Neural crest cell (in vitro differentiated cells): Measurements from ENCODE around the gene GLS. TPM values are rescaled to one million over a fixed set of nuclear protein-coding genes. Genes with fewer than 3 reads are reported as not detected.

Experiments used
- DNase-seq: peaks from one replicate; pipeline ENCODE4 v3.0.0; 2021; ENCODE audit warnings: low read depth, mixed read lengths, low spot score
- H3K27ac Mint-ChIP-seq: one replicate; pipeline ENCODE4 v1.8.0; 2021; ENCODE audit warnings: mild to moderate bottlenecking, mixed read lengths; ENCODE audit not compliant: unreplicated experiment
- H3K27me3 Mint-ChIP-seq: 2 replicates; pipeline ENCODE4 v1.8.0; 2021; ENCODE audit warnings: low read depth, mild to moderate bottlenecking, mixed read lengths
- H3K36me3 Mint-ChIP-seq: 2 replicates; pipeline ENCODE4 v1.8.0; 2021; ENCODE audit warnings: low read depth, mild to moderate bottlenecking, mixed read lengths
- H3K4me1 Mint-ChIP-seq: 2 replicates; pipeline ENCODE4 v1.8.0; 2021; ENCODE audit warnings: mixed read lengths
- H3K4me3 Mint-ChIP-seq: one replicate; pipeline ENCODE4 v1.8.0; 2021; ENCODE audit warnings: mild to moderate bottlenecking, mixed read lengths
- H3K9me3 Mint-ChIP-seq: 2 replicates; pipeline ENCODE4 v1.8.0; 2021; ENCODE audit warnings: mixed read lengths
- total RNA-seq: library from RNA; stranded (reverse); gene quantifications from 2 replicates; pipeline ENCODE4 v1.2.1, GENCODE V29; 2021
- TF ChIP-seq, protein P1 (sequence below): fragments of 200-600 bp; sonication (generic); conservative IDR thresholded peaks from 2 replicates; pipeline ENCODE4 v1.5.0; 2021; ENCODE audit warnings: antibody characterized with exemption, mild to moderate bottlenecking

The GLS gene
- total RNA-seq, 1 donor from 2014 or later, result 85.6 TPM

DNA sequence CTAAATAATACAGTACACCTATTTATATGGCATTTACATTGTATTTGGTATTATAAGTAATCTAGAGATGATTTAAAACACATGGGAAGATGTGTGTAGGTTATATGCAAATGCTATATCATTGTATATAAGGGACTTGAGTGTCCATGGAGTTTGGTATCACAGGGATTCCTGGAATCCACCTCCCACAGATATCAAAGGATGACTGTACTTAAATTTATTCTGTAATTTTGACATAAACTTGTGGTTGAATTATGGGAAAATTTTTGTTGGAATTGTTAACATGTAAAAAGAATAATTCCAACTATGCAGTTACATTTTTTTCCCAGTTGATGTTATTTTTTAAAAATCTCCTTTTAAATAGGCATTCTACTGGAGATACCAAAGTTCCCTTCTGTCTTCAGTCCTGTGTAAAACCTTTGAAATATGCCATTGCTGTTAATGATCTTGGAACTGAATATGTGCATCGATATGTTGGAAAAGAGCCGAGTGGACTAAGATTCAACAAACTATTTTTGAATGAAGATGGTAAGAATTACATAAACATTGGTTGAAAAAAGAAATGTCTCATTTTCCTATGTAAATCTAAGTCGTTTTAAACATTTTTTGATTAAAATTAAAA lies 24.1 kb downstream of the GLS start:
- H3K4me3 Mint-ChIP-seq, result no peak overlapping the region
- H3K9me3 Mint-ChIP-seq, result no peaks in the 10 kb centered on the region
- H3K27me3 Mint-ChIP-seq, result no peaks in the 10 kb centered on the region
- no peak for DNase-seq
- peaks cover 6% of the 10 kb centered on the region for H3K36me3 Mint-ChIP-seq
- no peak overlapping the region for H3K27ac Mint-ChIP-seq
- TF ChIP-seq, protein P1, sequence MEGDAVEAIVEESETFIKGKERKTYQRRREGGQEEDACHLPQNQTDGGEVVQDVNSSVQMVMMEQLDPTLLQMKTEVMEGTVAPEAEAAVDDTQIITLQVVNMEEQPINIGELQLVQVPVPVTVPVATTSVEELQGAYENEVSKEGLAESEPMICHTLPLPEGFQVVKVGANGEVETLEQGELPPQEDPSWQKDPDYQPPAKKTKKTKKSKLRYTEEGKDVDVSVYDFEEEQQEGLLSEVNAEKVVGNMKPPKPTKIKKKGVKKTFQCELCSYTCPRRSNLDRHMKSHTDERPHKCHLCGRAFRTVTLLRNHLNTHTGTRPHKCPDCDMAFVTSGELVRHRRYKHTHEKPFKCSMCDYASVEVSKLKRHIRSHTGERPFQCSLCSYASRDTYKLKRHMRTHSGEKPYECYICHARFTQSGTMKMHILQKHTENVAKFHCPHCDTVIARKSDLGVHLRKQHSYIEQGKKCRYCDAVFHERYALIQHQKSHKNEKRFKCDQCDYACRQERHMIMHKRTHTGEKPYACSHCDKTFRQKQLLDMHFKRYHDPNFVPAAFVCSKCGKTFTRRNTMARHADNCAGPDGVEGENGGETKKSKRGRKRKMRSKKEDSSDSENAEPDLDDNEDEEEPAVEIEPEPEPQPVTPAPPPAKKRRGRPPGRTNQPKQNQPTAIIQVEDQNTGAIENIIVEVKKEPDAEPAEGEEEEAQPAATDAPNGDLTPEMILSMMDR, result no peak
- H3K4me1 Mint-ChIP-seq, result no peaks in the 10 kb centered on the region

DNA sequence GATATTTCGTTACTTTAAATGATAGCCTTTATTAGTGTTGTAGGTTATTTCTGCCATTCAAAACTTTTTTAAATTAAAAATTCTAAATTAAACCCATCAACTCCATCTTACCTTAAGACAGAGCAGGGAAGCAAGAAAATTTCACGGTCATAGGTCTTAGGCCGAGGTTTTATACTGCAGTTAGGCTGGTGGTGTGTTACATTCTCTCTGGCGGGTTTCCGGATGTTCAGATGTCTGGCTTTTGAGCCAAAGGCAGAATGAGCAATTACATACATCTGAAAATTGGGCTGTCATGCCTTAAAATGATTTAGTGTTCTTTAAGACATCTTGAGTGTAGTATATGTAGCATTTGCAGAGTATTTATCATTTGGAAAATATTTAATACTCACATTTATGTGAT lies 27.9 kb downstream of the GLS start:
- Mint-ChIP-seq H3K27me3 (no peaks in the 10 kb centered on the region), H3K9me3 (no peaks in the 10 kb centered on the region), H3K4me1 (no peaks in the 10 kb centered on the region), H3K27ac (no peak overlapping the region), H3K4me3 (no peak overlapping the region), H3K36me3 (peaks cover 9% of the 10 kb centered on the region)
- TF ChIP-seq, protein P1, result no peak
- DNase-seq, result no peak

DNA sequence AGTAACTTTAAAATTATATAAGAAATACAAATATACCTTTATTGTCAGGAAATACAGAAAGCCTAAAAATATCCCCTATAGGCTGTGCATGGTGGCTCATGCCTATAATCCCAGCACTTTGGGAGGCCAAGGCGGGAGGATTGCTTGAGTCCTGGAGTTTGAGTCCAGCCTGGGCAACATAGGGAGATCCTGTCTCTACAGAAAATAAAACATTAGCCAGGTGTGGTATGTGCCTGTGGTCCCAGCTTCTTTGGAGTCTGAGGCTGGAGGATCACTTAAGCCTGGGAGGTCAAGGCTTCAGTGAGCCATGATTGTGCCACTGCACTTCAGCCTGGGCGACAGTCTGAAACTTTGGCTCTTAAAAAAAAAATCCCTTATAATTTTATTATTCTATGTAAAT lies 29.1 kb downstream of the GLS start:
- TF ChIP-seq, protein P1, result no peak

DNA sequence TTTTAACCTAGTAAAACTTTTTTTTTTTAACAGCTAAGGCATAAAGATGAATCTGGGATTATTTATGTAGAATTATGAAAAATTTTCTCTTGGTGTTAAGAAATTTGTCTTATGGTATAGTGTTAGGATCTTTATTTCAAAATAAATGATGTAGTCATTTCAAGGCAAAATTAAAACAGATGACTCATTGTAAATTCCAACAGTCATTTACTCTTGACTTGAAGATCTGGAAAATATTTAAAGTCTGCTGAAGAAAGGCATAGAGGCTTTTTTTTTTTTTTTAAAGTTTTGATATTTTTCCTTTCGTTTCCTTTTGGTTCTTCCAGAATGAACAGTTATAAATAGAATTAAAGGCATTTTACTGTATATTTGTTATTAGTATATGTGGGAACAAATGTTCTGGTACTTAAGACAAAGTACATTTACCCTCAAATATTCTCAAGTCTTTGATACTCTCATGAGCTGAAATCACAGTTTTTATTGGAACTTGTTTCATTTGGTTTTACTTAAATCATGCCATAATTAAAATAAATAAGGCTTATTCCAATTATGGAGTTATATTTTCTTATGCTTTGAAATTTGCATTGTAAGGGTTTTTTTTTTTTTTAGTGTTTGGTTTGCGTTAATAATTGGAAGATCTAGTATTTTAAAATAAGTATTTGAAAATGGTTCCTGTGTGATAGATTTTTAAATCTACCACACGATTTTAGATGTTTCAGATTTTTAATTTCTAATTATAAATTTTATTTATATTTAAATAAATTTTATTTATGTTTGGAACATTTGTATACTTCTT lies 29.9 kb downstream of the GLS start:
- no peak overlapping the region for H3K4me3 Mint-ChIP-seq
- no peaks in the 10 kb centered on the region for H3K9me3 Mint-ChIP-seq
- TF ChIP-seq, protein P1, result no peak
- no peaks in the 10 kb centered on the region for H3K4me1 Mint-ChIP-seq
- no peaks in the 10 kb centered on the region for H3K27me3 Mint-ChIP-seq
- no peak for DNase-seq
- no peak overlapping the region for H3K27ac Mint-ChIP-seq
- peaks cover 9% of the 10 kb centered on the region for H3K36me3 Mint-ChIP-seq

More for the DNA sequence above, 29.1 kb downstream of the GLS start:
- no peak for DNase-seq
- peaks cover 9% of the 10 kb centered on the region for H3K36me3 Mint-ChIP-seq
- H3K4me3 Mint-ChIP-seq, result no peak overlapping the region
- no peak overlapping the region for H3K27ac Mint-ChIP-seq
- no peaks in the 10 kb centered on the region for H3K9me3 Mint-ChIP-seq
- H3K27me3 Mint-ChIP-seq, result no peaks in the 10 kb centered on the region
- no peaks in the 10 kb centered on the region for H3K4me1 Mint-ChIP-seq

DNA sequence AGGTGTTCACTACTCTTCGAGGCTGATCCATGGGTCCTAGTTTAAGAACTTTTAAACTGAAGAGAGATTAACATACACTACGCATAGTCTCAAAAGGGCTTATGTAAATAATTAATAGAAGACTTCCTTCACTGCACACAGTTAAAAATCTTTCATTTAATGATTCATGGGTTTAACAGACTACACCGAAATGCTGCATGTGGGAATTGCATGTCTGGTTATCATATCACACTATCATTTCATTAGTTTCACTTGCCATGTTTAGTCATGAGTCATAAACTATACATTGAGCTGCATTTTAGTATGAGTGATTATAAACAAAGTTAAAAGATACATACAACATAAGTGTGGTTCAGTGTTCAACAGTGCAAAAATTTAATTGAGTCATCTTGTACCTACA lies 31.2 kb downstream of the GLS start:
- TF ChIP-seq, protein P1, result no peak
- Mint-ChIP-seq H3K4me1 (no peaks in the 10 kb centered on the region), H3K36me3 (peaks cover 13% of the 10 kb centered on the region), H3K27ac (no peak overlapping the region), H3K27me3 (no peaks in the 10 kb centered on the region), H3K4me3 (no peak overlapping the region), H3K9me3 (no peaks in the 10 kb centered on the region)
- no peak for DNase-seq
